Measurements from ENCODE around the gene UNC5A. TPM values are rescaled to one million over a fixed set of nuclear protein-coding genes. Genes with fewer than 3 reads are reported as not detected.

The UNC5A gene
- total RNA-seq, 2 donors from 2014 or later = not detected

- no peak for DNase-seq (ENCODE audit: low spot score)
- no peaks in the 10 kb centered on the region for H3K4me1 ChIP-seq
- TF ChIP-seq CTCF (IDR thresholded peaks at IDR 0.05) = no peak
- no peak overlapping the region for H3K27ac ChIP-seq
- H3K27me3 ChIP-seq = no peaks in the 10 kb centered on the region
- no peak overlapping the region for H3K4me3 ChIP-seq
- H3K36me3 ChIP-seq = no peaks in the 10 kb centered on the region
- H3K9me3 ChIP-seq = no peaks in the 10 kb centered on the region
Observed at GRCh38 chr5:176827736-176828414, 17.5 kb downstream of the UNC5A start.

- no peaks in the 10 kb centered on the region for H3K4me1 ChIP-seq
- no peaks in the 10 kb centered on the region for H3K9me3 ChIP-seq
- no peak for TF ChIP-seq CTCF (IDR thresholded peaks at IDR 0.05)
- no peak for DNase-seq (ENCODE audit: low spot score)
- no peak overlapping the region for H3K27ac ChIP-seq
- no peaks in the 10 kb centered on the region for H3K27me3 ChIP-seq
- H3K4me3 ChIP-seq = no peak overlapping the region
- no peaks in the 10 kb centered on the region for H3K36me3 ChIP-seq
Observed at GRCh38 chr5:176829320-176829719, 19.0 kb downstream of the UNC5A start.

- Histone ChIP-seq H3K4me1 (no peaks in the 10 kb centered on the region), H3K27ac (no peak overlapping the region), H3K4me3 (no peak overlapping the region), H3K27me3 (no peaks in the 10 kb centered on the region), H3K36me3 (no peaks in the 10 kb centered on the region), H3K9me3 (no peaks in the 10 kb centered on the region)
- DNase-seq (ENCODE audit: low spot score) = no peak
- TF ChIP-seq CTCF (IDR thresholded peaks at IDR 0.05) = no peak
Observed at GRCh38 chr5:176830422-176830994, 20.1 kb downstream of the UNC5A start.

GRCh38 chr5:176830995-176831423, 20.6 kb downstream of the UNC5A start:
- H3K4me1 ChIP-seq = no peaks in the 10 kb centered on the region
- H3K4me3 ChIP-seq = no peak overlapping the region
- no peaks in the 10 kb centered on the region for H3K36me3 ChIP-seq
- no peaks in the 10 kb centered on the region for H3K9me3 ChIP-seq
- no peaks in the 10 kb centered on the region for H3K27me3 ChIP-seq
- no peak for DNase-seq (ENCODE audit: low spot score)
- no peak for TF ChIP-seq CTCF (IDR thresholded peaks at IDR 0.05)
- no peak overlapping the region for H3K27ac ChIP-seq

GRCh38 chr5:176831425-176831824, 21.1 kb downstream of the UNC5A start:
- Histone ChIP-seq H3K27me3 (no peaks in the 10 kb centered on the region), H3K9me3 (no peaks in the 10 kb centered on the region), H3K4me1 (no peaks in the 10 kb centered on the region), H3K4me3 (no peak overlapping the region), H3K36me3 (no peaks in the 10 kb centered on the region), H3K27ac (no peak overlapping the region)
- no peak for TF ChIP-seq CTCF (IDR thresholded peaks at IDR 0.05)
- no peak for DNase-seq (ENCODE audit: low spot score)

- TF ChIP-seq CTCF (IDR thresholded peaks at IDR 0.05) = no peak
Observed at GRCh38 chr5:176832162-176832561, 21.8 kb downstream of the UNC5A start.

More at GRCh38 chr5:176832162-176832561, 21.8 kb downstream of the UNC5A start:
- Histone ChIP-seq H3K27me3 (no peaks in the 10 kb centered on the region), H3K9me3 (no peaks in the 10 kb centered on the region), H3K4me1 (no peaks in the 10 kb centered on the region), H3K27ac (no peak overlapping the region), H3K4me3 (no peak overlapping the region), H3K36me3 (no peaks in the 10 kb centered on the region)
- no peak for DNase-seq (ENCODE audit: low spot score)
